Raji (cell line): ENCODE data around the gene TANC2.

Experiments
- POLR2A ChIP-seq: IDR thresholded peaks from 2 replicates; pipeline ENCODE4 v1.6.1; 2011; ENCODE audit warnings: low read depth, low read length, control low read depth; ENCODE audit not compliant: insufficient read depth

TANC2 gene

DNA sequence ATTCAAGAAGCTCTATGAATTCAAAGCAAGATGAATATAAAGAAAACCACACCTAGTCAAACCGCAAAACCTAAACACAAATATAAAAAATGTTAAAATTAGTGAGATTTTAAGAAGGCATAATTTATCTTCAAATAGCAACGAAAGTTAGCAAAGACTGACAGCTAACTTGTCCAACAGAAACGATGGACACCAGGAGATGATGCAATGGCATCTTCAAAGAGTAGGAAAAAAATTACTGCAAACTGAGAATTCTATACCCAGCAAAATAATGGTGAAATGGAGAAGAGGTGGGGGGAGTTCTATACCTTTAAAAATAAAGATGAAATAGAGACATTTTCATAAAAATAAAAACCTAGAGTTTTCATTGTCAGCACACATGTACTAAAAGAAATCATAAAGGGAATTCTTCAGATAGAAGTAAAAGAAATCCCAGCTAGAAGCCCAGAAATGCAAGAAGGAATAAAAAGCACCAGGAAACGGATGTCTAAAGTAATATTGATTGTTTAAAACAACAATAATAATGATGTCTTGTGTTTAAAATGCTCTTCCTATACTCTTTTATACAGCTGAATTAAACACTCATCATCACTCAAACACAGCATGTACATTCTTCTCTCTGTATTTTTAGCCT is 24.6 kb upstream of the TANC2 start:
- TF ChIP-seq POLR2A: no peak

DNA sequence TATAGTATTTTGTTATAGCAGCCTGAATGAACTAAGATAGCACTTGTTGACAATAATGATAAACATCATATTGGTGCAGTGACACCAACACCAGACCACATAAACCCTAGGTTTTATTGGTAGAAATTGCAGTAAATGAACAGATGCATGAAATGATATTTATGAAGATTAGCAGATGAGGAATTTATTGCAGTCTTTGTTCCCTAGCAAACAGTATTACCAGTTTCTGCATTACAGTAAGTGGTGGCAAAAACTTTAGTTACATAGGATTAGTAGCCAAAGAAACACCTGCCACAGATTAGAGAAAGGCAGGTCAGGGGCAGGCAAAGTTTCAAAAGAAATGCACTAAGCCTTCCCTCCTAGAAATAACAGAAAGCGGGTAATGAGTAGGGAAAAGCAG is 17.7 kb upstream of the TANC2 start:
- TF ChIP-seq POLR2A: no peak

DNA sequence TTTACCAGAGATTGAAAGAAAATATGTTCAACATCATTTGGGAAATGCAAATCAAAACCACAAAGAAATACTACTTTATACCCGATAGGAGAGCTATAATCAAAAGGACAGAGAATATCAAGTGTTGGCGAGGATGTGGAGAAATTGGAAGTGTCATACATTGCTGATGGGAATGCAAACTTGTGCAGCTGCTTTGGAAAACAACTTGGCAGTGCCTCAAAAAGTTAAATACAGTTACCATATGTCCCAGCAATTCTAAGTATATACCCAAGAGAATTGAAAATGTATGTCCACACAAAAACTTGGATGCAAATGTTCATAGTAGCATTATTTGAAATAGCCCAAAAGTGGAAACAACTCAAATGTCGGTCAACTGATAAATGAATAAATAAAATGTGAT is 17.0 kb upstream of the TANC2 start:
- TF ChIP-seq POLR2A: no peak

DNA sequence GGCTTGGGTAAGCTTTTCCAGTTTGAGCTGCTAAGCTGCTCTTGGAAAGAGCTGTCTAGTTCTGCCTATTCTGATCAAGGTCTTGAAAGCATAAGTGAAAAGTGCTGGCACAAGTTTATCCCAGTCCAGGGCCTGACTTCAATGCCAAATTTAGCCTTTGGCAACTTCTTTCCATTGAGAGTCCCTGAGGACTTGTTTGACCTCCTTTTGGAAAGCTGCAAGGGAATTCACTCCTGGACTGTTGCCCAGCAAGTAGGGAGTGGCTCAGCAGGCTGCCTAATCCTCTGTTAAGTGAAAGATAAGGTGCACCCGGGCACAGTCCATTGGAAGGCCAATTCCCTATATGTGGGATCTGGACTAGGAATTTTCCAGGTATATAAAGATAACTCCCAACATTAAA is 16.0 kb upstream of the TANC2 start:
- no peak for TF ChIP-seq POLR2A

DNA sequence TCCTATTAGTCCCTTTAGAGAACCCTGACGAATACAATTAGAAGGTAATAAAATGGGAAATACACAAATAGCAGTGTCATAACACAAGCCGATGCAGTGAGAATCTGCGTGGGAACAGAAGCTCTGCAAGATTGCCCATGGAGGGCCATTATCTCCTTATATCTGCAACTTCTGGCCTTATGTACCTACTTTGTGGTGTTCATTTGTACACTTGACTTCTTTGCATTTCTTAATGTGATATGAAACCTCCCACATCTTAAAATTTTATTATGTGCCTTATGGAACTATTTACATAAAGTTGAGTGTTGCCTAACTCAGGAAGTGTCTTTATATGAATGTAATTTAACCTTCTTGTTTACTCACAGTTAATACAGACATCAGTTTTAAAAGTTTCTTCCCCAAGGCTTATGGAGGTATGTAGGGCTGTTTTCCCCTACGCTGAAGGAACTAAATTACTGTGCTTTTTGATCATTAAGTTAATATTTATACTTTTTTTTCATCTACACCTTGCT is 10.1 kb upstream of the TANC2 start:
- TF ChIP-seq POLR2A: no peak

DNA sequence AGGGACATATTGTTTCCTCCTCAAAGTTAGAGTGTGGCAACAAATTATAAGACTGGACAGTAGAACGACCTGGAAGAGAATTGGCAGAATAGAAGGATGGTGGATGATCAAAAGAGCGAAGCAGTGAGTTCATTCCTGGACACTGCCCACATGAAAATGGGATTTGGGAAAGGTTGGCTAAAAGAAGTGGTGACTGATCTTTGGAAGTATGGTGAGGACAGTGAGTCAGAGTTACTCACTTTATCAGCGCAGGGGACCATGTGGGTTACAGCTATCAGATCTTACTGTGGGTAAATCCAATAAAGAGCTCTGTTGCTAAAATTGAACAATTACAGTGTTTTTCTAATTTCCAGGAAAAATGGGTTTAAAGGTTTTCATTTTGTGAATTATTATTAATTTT is 2.7 kb upstream of the TANC2 start:
- no peak for TF ChIP-seq POLR2A

DNA sequence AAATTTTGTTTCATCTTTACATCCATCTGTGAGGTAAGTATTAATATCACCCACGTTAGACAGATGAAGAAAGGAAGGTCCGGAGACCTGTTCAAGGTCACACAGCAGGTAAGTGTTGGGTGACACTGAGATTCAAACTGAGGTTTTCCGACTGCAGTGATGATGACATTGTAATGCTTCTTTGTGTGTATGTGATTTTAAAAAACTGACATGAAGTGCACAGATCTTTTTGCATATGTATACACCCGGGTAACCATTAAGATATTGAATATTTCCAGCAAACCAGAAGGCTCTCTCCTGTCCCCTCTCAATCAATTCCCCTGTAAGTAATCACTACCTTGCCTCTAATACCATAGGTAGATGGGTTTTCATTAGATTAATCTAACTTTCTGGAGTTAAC is 1.5 kb upstream of the TANC2 start:
- TF ChIP-seq POLR2A: no peak

DNA sequence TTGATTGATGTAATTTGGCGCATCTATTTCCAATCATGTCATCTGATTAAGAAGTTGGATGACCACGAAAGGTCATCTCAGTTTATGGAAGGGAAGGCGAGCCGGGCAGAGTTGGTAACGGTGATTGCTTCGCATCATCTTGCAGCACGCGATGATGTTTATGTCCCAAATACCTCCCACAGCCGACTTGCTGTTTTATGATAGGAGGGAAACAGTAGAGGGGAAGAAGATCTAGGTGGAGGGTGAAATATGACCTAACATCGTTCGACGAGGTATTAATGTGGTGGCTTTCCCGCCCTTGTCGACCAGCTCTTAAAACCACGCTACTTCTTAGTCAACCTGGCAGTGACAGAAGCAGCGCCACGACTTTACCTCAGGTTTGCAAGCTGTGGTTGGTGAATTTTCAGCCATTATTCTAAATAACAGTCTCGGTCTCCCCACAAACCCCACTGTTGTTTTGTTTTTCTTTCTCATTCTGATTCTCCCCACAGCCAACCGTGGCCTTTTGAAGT is 805 bp upstream of the TANC2 start:
- TF ChIP-seq POLR2A: no peak

DNA sequence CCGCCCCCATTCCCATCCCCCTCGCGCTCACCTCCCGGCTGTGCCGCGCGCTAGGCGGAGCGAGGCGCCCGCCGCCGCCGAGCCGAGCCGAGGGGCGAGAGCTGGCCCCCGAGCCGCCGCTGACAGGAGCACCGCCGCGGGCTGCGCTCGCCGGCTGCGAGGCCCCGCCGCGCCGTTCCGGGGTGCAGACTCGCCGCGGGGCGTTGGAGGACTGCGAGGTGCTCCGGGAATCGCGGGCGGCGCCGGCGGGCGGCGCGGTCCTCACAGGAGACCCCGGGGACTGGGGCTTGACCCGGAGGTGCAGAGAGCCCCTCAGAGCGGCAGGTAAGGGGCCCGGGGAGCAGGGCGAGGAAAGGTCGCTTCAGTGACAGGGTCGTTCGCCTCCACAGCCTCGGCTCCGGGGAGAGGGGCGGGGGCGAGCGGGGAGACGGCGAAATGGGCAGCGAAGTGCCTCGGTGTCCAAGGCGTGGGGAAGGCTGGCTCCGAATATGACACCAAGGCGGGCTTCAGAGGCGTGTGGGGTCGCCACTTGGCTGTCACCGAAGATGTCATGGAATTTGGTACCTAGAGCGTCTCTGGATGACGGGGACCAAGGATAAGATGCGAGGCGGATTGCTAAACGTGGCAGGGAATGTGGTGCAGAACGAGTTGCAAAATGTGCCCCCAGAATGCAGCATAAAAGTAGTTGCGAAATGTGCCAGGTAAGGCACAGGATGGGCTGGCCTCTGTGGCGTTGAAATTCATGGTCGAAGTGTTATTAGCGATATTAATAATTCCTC is 580 bp downstream of the TANC2 start:
- no peak for TF ChIP-seq POLR2A

DNA sequence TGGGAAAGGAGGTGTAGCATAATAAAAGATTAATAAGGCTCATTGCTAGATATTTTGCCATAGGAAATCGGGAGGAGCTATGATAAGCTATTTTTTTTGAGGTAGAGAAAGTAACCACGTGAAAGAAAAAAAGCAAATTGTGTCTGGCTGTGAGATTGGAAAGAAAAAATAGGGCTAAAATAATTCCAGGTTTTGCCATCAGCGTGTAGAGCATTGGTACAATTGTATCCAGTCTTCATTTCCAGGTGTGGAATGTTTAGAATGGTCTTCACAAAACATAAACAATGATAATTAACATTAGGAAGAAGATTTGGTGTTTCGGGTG is 1.1 kb downstream of the TANC2 start:
- no peak for TF ChIP-seq POLR2A

DNA sequence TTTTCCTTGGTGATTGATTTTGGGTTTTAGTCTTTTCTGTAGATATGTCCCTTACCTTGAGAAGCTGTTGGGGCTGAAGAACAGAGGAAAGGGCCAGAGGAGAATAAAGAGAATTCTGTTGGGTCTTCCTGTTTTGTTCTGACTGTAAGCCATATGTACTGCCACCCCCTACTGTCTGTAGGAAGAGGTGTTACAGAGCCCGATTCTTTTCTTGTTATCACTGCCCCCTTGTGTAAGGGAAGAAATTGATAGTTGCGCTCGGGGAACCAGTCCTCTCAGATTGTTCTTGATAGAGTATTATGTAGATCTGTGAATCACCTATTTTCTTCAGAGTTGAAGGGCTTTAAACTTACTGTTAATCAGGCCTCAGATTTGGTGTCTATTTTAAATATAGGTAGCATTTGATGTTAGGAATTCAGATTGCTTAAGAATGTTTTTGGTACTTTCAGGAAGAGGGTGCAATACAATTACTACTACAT is 2.4 kb downstream of the TANC2 start:
- no peak for TF ChIP-seq POLR2A

DNA sequence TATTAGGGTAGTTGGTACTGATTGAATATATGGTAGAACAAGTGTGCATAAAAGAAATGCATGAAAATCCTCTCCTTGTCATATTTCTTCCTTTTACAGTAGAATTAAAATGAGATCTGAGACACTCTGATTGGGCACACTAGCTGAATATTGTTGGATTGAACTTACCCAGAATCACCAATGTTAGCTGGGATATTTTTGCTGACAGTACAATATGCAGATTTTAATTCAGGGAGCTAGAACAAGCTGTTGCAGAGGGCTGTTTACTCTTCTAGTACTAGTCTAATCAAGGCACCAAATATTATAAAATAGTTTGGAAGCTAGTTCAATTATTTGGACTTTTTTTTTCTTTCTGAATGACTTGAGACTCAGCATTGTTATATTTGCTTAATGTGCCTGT is 4.6 kb downstream of the TANC2 start:
- no peak for TF ChIP-seq POLR2A

DNA sequence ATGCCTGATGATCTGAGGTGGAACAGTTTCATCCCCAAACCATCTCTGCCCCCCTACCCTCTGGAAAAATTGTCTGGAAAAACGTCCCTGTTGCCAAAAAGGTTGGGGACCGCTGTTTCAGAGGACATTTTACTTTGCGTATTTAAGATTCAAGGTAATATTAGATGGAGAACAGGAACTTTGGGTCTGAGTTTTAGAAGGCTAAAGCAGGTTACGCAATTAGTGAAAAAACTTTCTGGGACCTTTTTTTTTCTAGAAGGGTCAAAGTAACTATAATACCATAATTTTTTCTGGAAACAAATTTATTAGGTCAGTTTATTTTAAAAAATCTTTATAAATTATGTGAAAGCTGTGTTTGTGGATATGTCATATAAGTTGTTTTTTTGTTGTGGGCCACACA is 5.8 kb downstream of the TANC2 start:
- no peak for TF ChIP-seq POLR2A

DNA sequence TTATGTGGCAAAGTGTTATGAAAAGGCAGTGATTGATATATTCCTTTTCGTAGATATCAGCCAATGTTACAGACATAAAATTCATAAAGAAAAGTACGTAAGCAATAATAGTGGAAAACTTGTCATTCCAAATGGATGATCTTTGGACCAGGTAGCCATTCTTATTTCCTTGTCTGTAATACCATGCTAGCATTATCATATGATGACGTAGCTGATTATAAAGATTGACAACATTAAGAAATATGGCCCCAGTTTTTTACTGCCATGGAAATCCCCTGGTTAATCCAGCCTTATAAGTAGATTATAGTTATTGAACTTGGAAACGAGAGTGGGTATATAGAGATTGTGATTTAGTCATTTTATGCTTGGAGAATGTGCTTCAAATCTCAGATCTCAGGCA is 8.8 kb downstream of the TANC2 start:
- no peak for TF ChIP-seq POLR2A

DNA sequence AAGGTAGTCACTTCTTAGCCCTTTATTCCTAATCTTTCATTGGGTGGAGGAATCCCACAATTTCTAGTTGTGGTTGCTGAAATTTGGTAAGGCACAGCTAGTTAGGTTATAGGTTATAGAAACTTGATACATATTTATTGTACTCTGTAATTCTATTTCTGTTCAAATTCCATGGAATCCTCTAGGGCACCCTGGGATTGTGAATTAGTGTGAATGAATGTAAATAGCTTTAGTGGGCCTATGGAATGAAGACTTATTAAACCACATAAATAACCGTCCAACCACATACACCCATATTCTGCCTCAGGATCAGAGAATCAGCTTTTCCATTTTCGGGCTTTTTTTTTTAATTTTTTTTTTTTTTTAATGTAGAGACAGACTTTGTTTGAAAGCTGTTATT is 9.2 kb downstream of the TANC2 start:
- TF ChIP-seq POLR2A: no peak

DNA sequence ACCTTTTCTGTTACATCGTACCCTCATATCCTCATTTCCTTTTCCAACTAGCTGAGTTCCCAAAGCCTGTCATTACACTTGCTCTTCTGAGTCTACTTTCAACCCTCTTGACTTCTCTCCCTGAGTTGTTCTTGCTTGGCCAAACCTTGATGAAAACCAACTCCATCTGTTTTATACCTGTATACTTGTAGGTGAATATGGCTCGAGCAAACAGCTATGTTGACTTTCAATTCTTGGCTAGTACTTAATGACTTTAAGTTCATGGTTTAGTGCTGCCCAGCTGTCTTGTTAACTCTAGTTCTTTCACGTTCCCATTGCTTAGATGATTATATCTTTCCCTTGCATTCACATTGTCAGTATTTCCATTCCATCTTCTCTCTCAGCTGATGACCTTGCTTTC is 14.8 kb downstream of the TANC2 start:
- no peak for TF ChIP-seq POLR2A

DNA sequence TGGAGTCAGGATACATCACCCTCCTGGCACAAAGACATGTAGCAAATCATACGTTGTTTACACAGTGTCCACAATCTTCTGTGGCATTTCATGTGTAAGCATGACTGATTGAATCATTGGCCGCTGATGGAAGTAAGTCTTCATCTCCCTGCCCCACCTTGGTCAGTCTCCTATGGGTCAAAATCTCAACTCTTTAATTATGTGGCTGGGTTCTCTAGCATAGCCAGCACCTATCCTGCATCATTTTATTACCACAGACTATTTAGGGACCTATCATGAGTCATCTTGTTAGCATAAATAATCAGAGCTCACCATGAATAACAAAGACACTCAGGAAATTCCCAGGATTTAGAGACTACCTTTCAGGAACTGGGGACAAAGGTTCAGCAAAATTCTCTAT is 15.9 kb downstream of the TANC2 start:
- TF ChIP-seq POLR2A: no peak

DNA sequence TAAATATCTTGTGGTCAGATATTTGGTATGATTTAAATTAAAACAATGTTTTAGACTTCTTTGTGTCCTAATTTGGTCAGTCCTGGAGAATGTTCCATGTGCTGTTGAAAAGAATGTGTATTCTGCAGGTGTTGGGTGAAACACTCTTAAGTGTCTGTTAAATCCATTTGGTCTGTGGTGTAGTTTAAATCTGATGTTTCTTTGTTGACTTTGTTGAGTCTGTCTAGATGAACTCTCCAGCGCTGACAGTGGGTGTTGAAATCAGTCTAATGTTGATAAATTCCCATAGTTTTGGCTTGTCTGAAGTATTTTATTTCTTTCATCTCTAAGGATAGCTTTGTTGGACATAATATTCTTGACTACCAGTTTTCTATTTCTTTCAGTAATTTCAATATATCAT is 18.8 kb downstream of the TANC2 start:
- TF ChIP-seq POLR2A: no peak
